Measurements from ENCODE around the gene AP1S1.
"Not testable (repeated sequence)": the region's sequence is repeated elsewhere in the genome, so short reads cannot be mapped to it uniquely, and the experiment has no call there.

Gene AP1S1

GRCh38 chr7:101171442-101171837 is 17.2 kb downstream of the AP1S1 start:
- DNase-seq (ENCODE audit: low read depth), result no peak

DNA sequence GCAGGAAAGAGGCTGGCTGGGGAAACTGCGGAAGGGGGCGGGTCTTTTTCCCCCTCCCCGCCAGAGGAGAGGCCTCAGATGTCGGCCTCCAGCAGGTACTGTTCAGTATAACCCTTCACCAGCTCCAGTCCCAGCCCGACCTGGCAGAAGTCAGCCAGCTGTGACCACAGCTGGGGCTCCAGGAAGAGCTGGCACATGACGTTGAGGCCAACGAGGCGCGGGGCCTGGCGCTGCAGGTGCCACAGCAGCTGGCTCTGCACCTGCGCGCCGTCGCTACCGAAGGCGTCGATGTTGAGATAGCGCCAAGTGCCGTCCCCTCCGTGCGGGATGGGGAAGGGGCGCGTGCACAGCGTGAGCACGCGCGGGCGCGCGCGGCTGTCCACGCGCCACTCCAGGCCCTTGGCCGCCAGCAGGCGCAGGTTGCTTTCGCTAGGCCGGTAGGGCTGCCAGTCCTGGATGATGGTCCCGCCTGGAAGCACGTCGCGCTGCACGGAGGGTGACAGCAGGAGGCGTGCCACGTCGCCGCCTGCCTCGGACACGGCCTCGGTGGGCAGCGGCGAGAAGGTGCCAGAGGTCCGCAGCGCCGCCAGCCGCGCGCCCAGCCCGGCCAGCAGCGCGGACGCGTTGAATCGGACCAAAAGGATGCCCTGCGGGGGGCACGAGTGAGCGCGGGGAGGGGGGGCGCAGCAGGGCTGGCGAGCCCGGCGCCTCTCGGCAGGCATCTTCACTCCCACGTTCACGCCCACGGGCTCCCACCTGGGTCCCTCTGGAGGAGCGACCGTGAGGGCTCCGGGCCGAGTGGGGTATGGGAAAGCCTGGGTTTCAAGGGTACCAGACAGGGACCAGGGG is 18.0 kb downstream of the AP1S1 start:
- DNase-seq (ENCODE audit: low read depth), result no peak

- DNase-seq (ENCODE audit: low read depth), result peak; percentile 42
Measured at GRCh38 chr7:101172854-101173751, 18.8 kb downstream of the AP1S1 start.

GRCh38 chr7:101173752-101174244 is 19.5 kb downstream of the AP1S1 start:
- DNase-seq (ENCODE audit: low read depth), result no peak

DNA sequence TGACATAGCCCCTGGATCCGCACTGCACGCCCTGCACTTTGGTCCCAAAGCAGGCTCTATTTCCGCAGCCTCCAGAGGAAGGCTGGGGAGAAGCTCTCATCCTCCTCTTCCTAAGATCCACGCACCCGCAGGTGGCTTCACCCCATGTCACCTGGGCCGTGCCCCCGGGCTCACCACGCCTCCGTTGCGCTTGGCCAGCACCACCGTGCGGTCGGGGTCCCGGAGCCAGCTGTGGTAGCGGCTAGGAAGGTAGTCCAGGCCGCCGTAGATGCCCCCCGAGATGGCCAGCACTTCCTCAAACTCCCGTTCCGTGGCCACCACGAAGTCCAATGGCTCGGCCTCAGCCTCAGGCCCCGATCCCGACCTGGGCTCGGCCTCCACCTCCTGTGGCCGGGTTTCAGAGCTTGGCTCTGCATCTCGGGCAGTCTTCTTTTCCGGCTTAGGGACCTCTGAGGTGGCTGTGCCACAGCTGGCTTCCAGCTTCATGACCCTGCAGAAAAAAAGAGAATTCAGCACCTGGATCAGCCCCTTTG is 20.1 kb downstream of the AP1S1 start:
- DNase-seq (ENCODE audit: low read depth), result no peak

DNA sequence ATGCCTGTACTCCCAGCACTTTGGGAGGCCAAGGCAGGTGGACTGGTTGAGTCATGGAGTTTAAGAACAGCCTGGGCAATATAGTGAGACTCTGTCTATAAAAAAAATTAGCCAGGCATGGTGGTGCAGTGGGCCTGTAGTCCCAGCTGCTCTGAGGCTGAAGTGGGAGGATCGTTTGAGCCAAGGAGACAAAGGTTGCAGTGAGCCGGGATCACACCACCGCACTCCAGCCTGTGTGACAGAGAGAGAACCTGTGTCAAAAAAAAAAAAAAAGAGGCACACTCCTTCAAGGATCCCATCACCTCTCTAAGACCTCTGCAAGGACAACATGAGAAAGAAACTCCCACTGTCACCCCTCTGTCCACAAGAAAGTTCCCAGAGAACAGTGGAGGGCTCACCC is 21.4 kb downstream of the AP1S1 start:
- no peak for DNase-seq (ENCODE audit: low read depth)

GRCh38 chr7:101177644-101178043 is 23.4 kb downstream of the AP1S1 start:
- DNase-seq (ENCODE audit: low read depth), result no peak

DNA sequence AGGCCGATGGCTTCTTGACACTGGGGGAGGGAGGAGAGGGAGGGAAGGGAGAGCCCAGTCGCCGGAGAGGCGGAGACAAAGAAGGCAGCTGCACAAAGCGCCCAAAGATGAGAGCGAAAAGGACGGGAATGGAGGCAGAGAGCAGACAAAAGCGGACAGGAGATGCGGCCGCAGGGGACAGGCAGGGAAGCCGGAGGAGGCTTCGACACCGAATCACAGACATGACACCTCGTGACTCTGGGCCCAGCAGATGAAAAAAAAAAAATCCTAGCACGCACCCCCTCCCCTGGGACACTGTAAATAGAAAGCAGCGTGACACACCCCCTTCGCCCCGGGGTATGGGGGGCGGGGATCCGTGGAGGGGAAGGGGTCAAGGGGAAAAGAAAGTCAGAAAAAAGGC is 24.8 kb downstream of the AP1S1 start:
- no peak for DNase-seq (ENCODE audit: low read depth)

DNA sequence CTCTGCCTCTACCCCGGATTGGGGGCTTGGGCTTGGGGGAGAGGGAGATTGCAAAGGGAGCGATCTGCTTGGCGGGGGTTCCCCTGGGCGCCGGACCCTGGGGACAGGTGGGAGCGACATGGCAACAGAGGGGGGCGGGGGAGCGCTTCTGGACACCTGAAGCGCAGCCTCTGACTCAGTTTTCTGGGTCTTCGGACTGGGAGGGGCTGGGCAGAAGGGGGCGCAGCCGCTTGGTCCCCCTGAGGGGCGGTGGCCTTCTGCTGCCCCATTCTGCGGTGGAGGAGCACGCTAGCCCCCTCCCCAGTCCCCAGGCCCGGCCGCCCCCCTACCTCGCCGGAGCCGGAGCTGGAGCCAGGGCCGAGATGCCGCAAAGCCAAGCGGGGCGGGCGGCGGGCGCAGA is 25.4 kb downstream of the AP1S1 start:
- no peak for DNase-seq (ENCODE audit: low read depth)

DNA sequence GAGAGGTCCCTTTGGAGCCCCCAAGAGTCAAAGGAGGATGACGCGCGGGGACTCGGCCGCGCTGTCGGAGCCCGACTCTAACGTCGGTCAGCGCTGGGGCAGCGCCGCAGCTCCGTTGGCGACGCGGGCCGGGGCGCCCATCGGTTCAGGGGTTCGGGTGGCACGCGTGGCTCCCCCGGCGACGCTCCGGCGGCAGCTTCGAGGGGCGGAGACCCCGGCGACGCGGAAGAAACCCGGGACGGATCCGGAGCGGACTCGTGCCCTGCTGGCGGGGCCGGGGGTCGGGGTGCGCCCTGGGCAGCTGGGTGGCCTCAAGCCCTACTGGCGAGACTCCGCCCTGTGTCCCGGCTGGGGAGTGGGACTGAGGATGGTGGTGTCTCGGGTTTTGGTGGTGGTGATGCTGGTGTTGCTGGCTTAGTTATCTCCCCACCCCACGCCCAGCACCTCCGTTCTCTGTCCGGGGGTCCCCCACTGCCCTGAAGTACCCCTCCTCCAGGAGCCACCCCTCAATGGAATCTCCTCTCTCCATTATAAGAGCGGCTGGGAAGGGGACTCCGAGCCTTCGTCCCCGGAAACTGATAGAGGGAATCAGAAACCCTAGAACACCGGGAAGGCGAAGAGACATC is 26.0 kb downstream of the AP1S1 start, which contains the start of gene NAT16:
NAT16 (minus strand) TSS at position 164 of the 626 bp plus-strand sequence. CDS start 5,486 bp downstream, outside the sequence.
- no peak for DNase-seq (ENCODE audit: low read depth)

DNA sequence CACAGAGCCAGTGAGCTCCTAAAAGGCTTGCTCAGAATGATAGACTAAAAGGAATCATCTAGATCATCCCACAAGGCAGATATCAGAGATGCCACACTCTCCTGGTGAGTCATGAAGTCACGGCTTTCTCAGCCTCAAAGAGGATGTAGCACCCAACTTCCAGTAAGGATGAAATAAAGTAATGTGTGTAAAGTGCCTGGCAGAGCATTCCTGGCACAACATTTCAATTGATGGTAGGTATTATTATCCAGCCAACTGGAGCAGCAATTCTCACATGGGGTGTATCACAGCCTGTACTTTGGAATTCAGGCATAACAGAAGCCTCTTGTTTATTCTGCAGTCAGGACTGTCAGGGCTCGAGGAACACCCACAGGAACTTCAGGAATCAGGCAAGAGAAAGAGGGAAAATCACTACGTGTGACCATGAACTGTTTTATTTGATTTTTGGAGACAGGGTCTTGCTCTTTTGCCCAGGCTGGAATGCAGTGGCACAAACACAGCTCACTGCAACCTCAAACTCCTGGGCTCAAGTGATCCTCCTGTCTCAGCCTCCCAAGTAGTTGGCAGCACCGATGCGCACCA is 31.1 kb downstream of the AP1S1 start:
- DNase-seq (ENCODE audit: low read depth), result no peak

DNA sequence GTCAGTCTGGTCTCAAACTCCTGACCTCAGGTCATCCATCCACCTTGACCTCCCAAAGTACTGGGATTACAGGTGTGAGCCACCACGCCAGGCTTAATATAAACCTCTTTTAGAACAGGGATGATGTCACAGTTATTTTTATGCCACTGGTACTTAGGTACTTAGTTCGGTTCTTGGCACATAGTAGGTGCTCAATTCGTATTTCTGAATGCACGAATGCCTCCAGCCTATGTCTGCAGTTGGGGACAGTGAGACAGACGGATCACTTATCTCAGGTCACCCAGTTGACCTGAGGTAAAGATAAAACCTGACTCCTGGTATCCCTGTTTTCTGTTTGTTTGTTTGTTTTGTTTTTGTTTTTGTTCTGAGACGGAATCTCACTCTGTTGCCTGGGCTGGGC is 31.9 kb downstream of the AP1S1 start:
- DNase-seq (ENCODE audit: low read depth), result no peak

DNA sequence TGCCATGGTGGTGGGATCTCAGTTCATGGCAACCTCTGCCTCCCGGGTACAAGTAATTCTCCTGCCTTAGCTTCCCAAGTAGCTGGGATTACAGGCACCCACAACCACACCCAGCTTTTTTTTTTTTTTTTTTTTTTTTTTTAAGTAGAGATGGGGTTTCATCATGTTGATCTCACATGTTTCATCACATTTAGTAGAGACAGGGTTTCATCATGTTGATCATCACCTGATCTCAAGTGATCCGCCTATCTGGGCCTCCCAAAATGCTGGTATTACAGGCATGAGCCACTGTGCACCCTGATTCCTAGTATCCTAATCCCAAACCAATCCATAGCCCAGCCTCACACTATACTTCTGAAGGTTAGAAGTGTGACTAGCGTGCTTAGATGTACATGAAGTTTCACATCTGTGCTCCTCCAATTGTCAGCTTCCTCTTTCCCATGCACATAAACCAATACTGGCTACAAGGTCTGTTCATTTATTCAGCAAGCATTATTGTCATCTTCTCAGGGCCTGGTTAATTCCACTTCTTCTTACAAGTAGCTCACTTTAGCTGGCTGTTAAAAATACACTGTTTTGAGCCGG is 32.7 kb downstream of the AP1S1 start:
- no peak for DNase-seq (ENCODE audit: low read depth)

DNA sequence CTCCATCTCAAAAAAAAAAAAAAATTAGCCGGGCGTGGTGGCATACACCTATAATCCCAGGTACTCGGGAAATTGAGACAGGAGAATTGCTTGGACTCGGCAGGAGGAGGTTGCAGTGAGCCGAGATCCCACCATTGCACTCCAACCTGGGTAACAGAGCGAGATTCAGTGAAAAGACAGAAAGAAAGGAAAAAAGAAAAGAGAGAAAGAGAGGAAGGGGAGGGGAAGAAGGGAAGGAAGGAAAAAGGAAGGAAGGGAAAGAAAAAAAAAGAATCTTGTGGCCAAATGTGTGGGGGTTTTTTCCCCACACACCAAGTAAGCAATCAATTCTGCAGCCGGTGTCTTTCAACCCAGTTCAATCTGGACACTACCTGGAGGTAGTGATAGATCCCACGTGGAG is 34.8 kb downstream of the AP1S1 start:
- no peak for DNase-seq (ENCODE audit: low read depth)

DNA sequence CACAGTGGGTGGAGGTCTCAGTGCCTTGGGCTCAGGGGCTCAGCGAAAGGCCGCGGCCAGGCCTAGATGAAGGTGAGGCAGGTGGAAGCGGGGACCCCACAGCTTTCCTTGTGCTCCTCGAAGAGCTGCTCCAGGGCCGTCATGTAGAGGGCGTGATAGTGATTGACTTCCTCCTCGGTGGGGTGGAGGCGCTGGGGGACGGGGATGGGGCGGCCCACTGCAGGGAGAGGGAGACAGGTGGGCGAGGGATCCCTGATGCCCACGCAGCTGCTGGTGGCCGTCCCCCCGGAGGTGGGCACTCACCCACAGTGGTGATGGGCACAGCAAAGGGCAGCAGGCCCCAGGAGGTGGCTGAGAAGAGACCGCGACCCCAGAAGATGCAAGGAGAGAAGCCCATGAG is 41.6 kb downstream of the AP1S1 start:
- no peak for DNase-seq (ENCODE audit: low read depth)

DNA sequence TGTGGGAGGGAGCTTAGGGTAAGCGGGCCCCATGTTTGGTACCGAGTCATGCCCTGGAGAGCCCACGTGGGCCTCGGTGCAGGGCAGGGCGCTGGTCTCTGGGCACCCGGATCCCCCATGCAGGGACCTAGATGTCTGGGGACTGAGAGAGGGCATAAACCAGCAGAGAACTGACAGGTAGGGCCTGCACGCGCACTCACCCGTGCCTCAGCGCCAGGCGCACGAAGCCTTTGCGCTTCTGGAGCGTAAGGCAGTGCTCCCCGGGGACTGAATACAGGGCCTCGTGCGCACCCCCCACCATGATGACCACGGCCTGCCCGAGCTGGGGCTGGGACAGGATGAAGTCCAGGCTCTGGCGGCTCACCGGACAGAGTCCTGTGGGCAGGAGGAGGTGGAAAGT is 43.7 kb downstream of the AP1S1 start:
- DNase-seq (ENCODE audit: low read depth), result no peak

DNA sequence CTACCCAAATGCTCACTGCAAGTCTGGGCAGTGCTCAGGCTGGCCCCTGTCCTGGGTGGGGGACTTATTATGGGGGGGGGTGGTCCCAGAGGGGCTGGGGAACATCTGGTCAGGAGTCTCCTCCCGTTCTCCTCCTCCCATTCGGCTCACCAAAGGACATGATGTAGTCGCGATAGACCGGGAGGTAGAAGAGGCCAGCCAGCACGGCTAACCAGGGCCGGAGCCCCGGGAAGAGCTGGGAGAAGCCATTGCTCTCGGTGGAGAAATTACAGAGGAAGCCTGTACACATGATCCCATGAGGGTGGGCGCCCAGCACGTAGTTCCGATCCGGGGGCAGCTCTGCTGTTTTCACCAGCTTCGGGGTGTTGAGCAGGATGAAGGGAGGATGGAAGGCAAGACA is 44.2 kb downstream of the AP1S1 start:
- no peak for DNase-seq (ENCODE audit: low read depth)

DNA sequence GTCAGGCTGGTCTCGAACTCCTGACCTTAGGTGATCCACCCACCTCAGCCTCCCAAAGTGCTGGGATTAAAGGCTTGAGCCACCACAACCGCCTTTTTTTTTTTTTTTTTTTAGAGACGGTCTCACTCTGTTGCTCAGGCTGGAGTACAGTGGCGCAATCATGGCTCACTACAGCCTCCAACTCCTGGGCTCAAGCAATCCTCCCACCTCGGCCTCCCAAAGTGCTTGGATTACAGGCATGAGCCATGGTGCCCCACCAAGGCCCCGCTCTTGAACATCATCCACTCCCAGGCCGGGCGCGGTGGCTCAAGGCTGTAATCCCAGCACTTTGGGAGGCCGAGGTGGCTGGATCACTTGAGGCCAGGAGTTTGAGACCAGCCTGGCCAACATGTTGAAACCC is 45.2 kb downstream of the AP1S1 start:
- not testable (repeated sequence) for DNase-seq (ENCODE audit: low read depth)

DNA sequence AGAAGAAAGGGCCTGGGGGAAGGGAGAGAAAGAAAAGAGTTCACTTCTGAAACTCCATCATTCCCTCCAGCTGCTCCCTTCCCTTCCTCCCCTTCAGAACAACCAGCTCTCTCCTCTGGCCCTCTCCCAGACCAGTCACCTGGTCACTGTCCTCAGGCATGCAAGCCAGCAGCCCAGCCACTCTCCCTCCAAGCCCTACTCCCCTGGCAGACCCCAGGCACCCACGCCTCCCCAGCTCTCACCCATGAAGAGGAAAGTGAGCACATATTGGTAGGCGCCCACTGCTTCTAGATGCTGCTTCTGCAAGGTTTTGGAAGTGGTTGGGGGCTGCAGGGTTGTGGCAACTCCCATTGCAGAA is 46.2 kb downstream of the AP1S1 start:
- DNase-seq (ENCODE audit: low read depth), result no peak

DNA sequence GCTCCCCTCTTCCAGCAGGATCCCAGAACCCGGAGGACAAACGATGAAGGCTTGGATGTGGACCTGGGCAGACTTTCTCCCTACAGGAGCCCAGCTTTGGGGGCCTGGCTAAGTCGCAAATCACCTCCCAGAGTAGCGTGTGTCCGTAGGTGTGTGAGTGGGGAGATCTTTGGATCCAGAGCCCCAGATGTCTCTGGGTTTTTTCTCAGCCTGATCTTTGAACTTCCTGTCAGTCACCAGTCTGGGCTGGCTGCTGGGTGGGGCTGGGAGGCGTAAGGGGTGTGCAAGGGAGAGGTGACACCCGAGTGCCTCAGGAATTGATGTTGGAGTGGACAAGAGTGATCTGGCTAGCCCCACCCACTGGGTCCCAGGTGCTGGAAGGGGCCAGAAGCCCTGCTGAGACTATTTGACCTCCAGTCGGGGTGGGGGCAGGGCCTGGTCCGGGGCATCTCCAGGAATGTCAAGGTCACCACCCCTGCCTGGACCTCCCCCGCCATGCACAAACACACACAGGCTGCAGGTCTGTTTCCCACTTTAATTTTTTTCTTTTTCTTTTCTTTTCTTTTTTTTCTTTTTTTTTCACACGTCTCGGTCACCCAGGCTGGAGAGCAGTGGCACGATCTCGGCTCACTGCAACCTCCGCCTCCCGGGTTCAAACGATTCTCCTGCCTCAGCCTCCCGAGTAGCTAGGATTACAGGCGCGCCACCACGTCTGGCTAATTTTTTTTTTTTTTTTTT is 46.8 kb downstream of the AP1S1 start, which contains the start of gene MOGAT3:
MOGAT3 (minus strand) TSS at position 175 of the 738 bp plus-strand sequence. CDS start 182 bp downstream, outside the sequence.
- no peak for DNase-seq (ENCODE audit: low read depth)

Measured in GM04504 (cell line).